GM23338 (cell line): ENCODE results near the gene LY86. TPM values are rescaled to one million over a fixed set of nuclear protein-coding genes. Genes with fewer than 3 reads are reported as not detected.

ENCODE experiments used
- EZH2 ChIP-seq: fragments of 200-600 bp; sonication (generic); IDR thresholded peaks from one replicate; pipeline ENCODE4 v1.8.0; 2017; ENCODE audit warnings: antibody characterized with exemption, mild to moderate bottlenecking, low read depth; ENCODE audit not compliant: unreplicated experiment
- JUNB ChIP-seq: IDR thresholded peaks from one replicate; pipeline ENCODE4 v1.6.1; 2016; ENCODE audit warnings: antibody characterized with exemption; ENCODE audit not compliant: unreplicated experiment
- POLR2AphosphoS5 ChIP-seq: IDR thresholded peaks from 2 replicates; pipeline ENCODE4 v1.6.1; 2016; ENCODE audit warnings: antibody characterized with exemption, low read depth
- STAT1 ChIP-seq: IDR thresholded peaks from one replicate; pipeline ENCODE4 v1.6.1; 2016; ENCODE audit warnings: antibody characterized with exemption; ENCODE audit not compliant: unreplicated experiment
- ZNF462 ChIP-seq: fragments of 250-450 bp; sonication (Bioruptor Pico); IDR thresholded peaks from 2 replicates; pipeline ENCODE4 v1.5.0; 2020; ENCODE audit warnings: mild to moderate bottlenecking, moderate library complexity
- polyA plus RNA-seq: library from polyadenylated mRNA; unstranded; fragments of >200 nt; fragmentation: Nextera tagmentation; extraction: Ambion mirVana; gene quantifications from 2 replicates; pipeline ENCODE4 v1.2.1, GENCODE V29; 2016
- total RNA-seq: library from RNA; depleted of rRNA; stranded (reverse); fragments of >200 nt; shearing (Covaris generic); gene quantifications from 2 replicates; pipeline ENCODE4 v1.2.3, GENCODE V29; 2014
- TF ChIP-seq, protein P1 (sequence below): IDR thresholded peaks from one replicate; pipeline ENCODE4 v1.6.1; 2018; ENCODE audit warnings: antibody characterized with exemption; ENCODE audit not compliant: unreplicated experiment
- TF ChIP-seq, protein P2 (sequence below): IDR thresholded peaks from 2 replicates; pipeline ENCODE4 v1.6.1; 2016; ENCODE audit warnings: antibody characterized with exemption

LY86 gene
- total and polyA plus RNA-seq, 2 experiments from 2014 or later, result 0.29 TPM; not detected in 1

GRCh38 chr6:6597682-6598081 lies 9.2 kb downstream of the LY86 start (continued):
- TF ChIP-seq ZNF462 (CRISPR knock-in tag) (no peak), JUNB (no peak), POLR2AphosphoS5 (no peak), EZH2 (no peak), STAT1 (no peak)
- TF ChIP-seq, protein P1, sequence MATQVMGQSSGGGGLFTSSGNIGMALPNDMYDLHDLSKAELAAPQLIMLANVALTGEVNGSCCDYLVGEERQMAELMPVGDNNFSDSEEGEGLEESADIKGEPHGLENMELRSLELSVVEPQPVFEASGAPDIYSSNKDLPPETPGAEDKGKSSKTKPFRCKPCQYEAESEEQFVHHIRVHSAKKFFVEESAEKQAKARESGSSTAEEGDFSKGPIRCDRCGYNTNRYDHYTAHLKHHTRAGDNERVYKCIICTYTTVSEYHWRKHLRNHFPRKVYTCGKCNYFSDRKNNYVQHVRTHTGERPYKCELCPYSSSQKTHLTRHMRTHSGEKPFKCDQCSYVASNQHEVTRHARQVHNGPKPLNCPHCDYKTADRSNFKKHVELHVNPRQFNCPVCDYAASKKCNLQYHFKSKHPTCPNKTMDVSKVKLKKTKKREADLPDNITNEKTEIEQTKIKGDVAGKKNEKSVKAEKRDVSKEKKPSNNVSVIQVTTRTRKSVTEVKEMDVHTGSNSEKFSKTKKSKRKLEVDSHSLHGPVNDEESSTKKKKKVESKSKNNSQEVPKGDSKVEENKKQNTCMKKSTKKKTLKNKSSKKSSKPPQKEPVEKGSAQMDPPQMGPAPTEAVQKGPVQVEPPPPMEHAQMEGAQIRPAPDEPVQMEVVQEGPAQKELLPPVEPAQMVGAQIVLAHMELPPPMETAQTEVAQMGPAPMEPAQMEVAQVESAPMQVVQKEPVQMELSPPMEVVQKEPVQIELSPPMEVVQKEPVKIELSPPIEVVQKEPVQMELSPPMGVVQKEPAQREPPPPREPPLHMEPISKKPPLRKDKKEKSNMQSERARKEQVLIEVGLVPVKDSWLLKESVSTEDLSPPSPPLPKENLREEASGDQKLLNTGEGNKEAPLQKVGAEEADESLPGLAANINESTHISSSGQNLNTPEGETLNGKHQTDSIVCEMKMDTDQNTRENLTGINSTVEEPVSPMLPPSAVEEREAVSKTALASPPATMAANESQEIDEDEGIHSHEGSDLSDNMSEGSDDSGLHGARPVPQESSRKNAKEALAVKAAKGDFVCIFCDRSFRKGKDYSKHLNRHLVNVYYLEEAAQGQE, result no peak
- TF ChIP-seq, protein P2, sequence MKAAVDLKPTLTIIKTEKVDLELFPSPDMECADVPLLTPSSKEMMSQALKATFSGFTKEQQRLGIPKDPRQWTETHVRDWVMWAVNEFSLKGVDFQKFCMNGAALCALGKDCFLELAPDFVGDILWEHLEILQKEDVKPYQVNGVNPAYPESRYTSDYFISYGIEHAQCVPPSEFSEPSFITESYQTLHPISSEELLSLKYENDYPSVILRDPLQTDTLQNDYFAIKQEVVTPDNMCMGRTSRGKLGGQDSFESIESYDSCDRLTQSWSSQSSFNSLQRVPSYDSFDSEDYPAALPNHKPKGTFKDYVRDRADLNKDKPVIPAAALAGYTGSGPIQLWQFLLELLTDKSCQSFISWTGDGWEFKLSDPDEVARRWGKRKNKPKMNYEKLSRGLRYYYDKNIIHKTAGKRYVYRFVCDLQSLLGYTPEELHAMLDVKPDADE, result no peak
